H9 (cell line): ENCODE results near the gene UBASH3A. TPM values are rescaled to one million over a fixed set of nuclear protein-coding genes. Genes with fewer than 3 reads are reported as not detected.

Experiments
- DNase-seq: peaks from one replicate; pipeline ENCODE4 v3.0.0-alpha.2; 2017
- H2AFZ ChIP-seq: one replicate; pipeline ENCODE4 v1.6.1; 2013; ENCODE audit warnings: mild to moderate bottlenecking, low read length, control low read depth, moderate library complexity
- H2AK5ac ChIP-seq: 2 replicates; pipeline ENCODE4 v1.6.1; 2013; ENCODE audit warnings: low read length, control low read depth, mixed read lengths; ENCODE audit not compliant: insufficient read length
- H2BK120ac ChIP-seq: one replicate; pipeline ENCODE4 v1.6.1; 2013; ENCODE audit warnings: low read depth, mild to moderate bottlenecking, low read length, control low read depth, inconsistent platforms; ENCODE audit not compliant: poor library complexity, severe bottlenecking
- H2BK12ac ChIP-seq: 2 replicates; pipeline ENCODE4 v1.6.1; 2013; ENCODE audit warnings: low read length, control low read depth, mixed read lengths, low read depth; ENCODE audit not compliant: insufficient read length
- H2BK15ac ChIP-seq: 2 replicates; pipeline ENCODE4 v1.6.1; 2013; ENCODE audit warnings: low read depth, low read length, control low read depth
- H2BK20ac ChIP-seq: one replicate; pipeline ENCODE4 v1.6.1; 2013; ENCODE audit warnings: low read depth, mild to moderate bottlenecking, low read length, control low read depth, inconsistent platforms; ENCODE audit not compliant: poor library complexity, severe bottlenecking
- H2BK5ac ChIP-seq: 2 replicates; pipeline ENCODE4 v1.6.1; 2013; ENCODE audit warnings: low read length, control low read depth, mixed read lengths; ENCODE audit not compliant: insufficient read length
- H3K14ac ChIP-seq: 2 replicates; pipeline ENCODE4 v1.6.1; 2013; ENCODE audit warnings: low read length, control low read depth; ENCODE audit not compliant: insufficient read depth
- H3K18ac ChIP-seq: 2 replicates; pipeline ENCODE4 v1.6.1; 2013; ENCODE audit warnings: low read depth, mild to moderate bottlenecking, mixed read lengths, low read length, control low read depth; ENCODE audit not compliant: insufficient read length
- H3K23ac ChIP-seq: 2 replicates; pipeline ENCODE4 v1.6.1; 2013; ENCODE audit warnings: low read length, control low read depth, mixed read lengths, low read depth; ENCODE audit not compliant: insufficient read length
- H3K23me2 ChIP-seq: 2 replicates; pipeline ENCODE4 v1.6.1; 2013; ENCODE audit warnings: low read depth, mild to moderate bottlenecking, mixed read lengths, low read length, control low read depth; ENCODE audit not compliant: insufficient read length, poor library complexity, severe bottlenecking
- H3K27ac ChIP-seq: 2 replicates; pipeline ENCODE4 v1.5.1; 2013; ENCODE audit warnings: low read length, control low read depth, mixed read lengths, low read depth; ENCODE audit not compliant: insufficient read length
- H3K27me3 ChIP-seq: 2 replicates; pipeline ENCODE4 v1.6.1; 2013; ENCODE audit warnings: low read length, control low read depth, inconsistent platforms; ENCODE audit not compliant: insufficient read depth
- H3K4ac ChIP-seq: 2 replicates; pipeline ENCODE4 v1.6.1; 2013; ENCODE audit warnings: low read depth, mild to moderate bottlenecking, control low read depth, inconsistent platforms, low read length, moderate library complexity
- H3K4me1 ChIP-seq: 2 replicates; pipeline ENCODE4 v1.6.1; 2013; ENCODE audit warnings: low read length, control low read depth, inconsistent platforms; ENCODE audit not compliant: insufficient read depth
- H3K4me2 ChIP-seq: 2 replicates; pipeline ENCODE4 v1.6.1; 2013; ENCODE audit warnings: low read length, control low read depth, mixed read lengths; ENCODE audit not compliant: insufficient read length, insufficient read depth
- H3K56ac ChIP-seq: 2 replicates; pipeline ENCODE4 v1.6.1; 2013; ENCODE audit warnings: low read depth, mild to moderate bottlenecking, mixed read lengths, low read length, control low read depth; ENCODE audit not compliant: insufficient read length
- H3K79me1 ChIP-seq: 2 replicates; pipeline ENCODE4 v1.6.1; 2013; ENCODE audit warnings: low read depth, mild to moderate bottlenecking, moderate library complexity, low read length, control low read depth, inconsistent platforms; ENCODE audit not compliant: insufficient read depth, poor library complexity, severe bottlenecking
- H3K79me2 ChIP-seq: 2 replicates; pipeline ENCODE4 v1.6.1; 2013; ENCODE audit warnings: low read length, control low read depth, inconsistent platforms; ENCODE audit not compliant: insufficient read depth
- H3K9ac ChIP-seq: 2 replicates; pipeline ENCODE4 v1.6.1; 2013; ENCODE audit warnings: low read length, control low read depth, mixed read lengths; ENCODE audit not compliant: insufficient read length; ENCODE audit errors: extremely low read depth
- H3K9me3 ChIP-seq: one replicate; pipeline ENCODE4 v1.6.1; 2013; ENCODE audit warnings: low read depth, low read length, inconsistent platforms; ENCODE audit not compliant: control insufficient read depth
- H3T11ph ChIP-seq: one replicate; pipeline ENCODE4 v1.6.1; 2013; ENCODE audit warnings: mild to moderate bottlenecking, low read length, control low read depth, inconsistent platforms
- H4K20me1 ChIP-seq: one replicate; pipeline ENCODE4 v1.6.1; 2013; ENCODE audit not compliant: control insufficient read depth, insufficient read length, insufficient read depth
- H4K5ac ChIP-seq: 2 replicates; pipeline ENCODE4 v1.6.1; 2013; ENCODE audit warnings: low read depth, mild to moderate bottlenecking, mixed read lengths, low read length, control low read depth; ENCODE audit not compliant: insufficient read length
- H4K8ac ChIP-seq: replicated peaks from 2 replicates; pipeline ENCODE4 v1.6.1; 2013; ENCODE audit warnings: low read length, control low read depth, mixed read lengths, low read depth; ENCODE audit not compliant: insufficient read length
- H4K91ac ChIP-seq: 2 replicates; pipeline ENCODE4 v1.6.1; 2013; ENCODE audit warnings: low read depth, mild to moderate bottlenecking, moderate library complexity, mixed read lengths, low read length, control low read depth; ENCODE audit not compliant: insufficient read length
- H3K27ac Mint-ChIP-seq, 3 experiments: 2 replicates in 2 of 3; 3 replicates in 1 of 3; pipeline ENCODE4 v1.8.0; 2020 to 2021; ENCODE audit warnings: mixed read lengths in 3 of 3, mild to moderate bottlenecking in 1 of 3, moderate library complexity in 1 of 3
- H3K27me3 Mint-ChIP-seq: 2 replicates; pipeline ENCODE4 v1.8.0; 2021; ENCODE audit warnings: low read depth, mild to moderate bottlenecking, moderate library complexity, mixed read lengths
- H3K36me3 Mint-ChIP-seq, 3 experiments: 2 replicates in 2 of 3; 3 replicates in 1 of 3; pipeline ENCODE4 v1.8.0; 2020 to 2021; ENCODE audit warnings: low read depth in 3 of 3, mixed read lengths in 3 of 3; ENCODE audit not compliant: insufficient read depth in 1 of 3
- H3K4me1 Mint-ChIP-seq, 2 experiments: 2 replicates each; pipeline ENCODE4 v1.8.0; 2020; ENCODE audit warnings: mixed read lengths in 2 of 2
- H3K4me3 Mint-ChIP-seq, 2 experiments: 2 replicates in 1 of 2; 3 replicates in 1 of 2; pipeline ENCODE4 v1.8.0; 2020 to 2021; ENCODE audit warnings: mild to moderate bottlenecking in 2 of 2, mixed read lengths in 2 of 2, moderate library complexity in 1 of 2
- H3K9me3 Mint-ChIP-seq, 2 experiments: 2 replicates in 1 of 2; 3 replicates in 1 of 2; pipeline ENCODE4 v1.8.0; 2020; ENCODE audit warnings: mild to moderate bottlenecking in 2 of 2, mixed read lengths in 2 of 2, moderate library complexity in 1 of 2
- WGBS: extraction: QIAGEN DNeasy Blood & Tissue Kit; methylation state at CpG from one replicate; pipeline ENCODE4 v1.1.7; 2013; ENCODE audit warnings: missing lambda C conversion rate, low lambda C conversion rate, mixed read lengths; ENCODE audit not compliant: insufficient read length; ENCODE audit errors: extremely low coverage; 5-methylcytosine and 5-hydroxymethylcytosine counted together
- total RNA-seq: library from RNA; stranded (reverse); gene quantifications from 2 replicates; pipeline ENCODE4 v1.2.1, GENCODE V29; 2021
- TF ChIP-seq, protein P1 (sequence below): fragments of 200-600 bp; sonication (generic); conservative IDR thresholded peaks from 3 replicates; pipeline ENCODE4 v1.8.0; 2021; ENCODE audit warnings: antibody characterized with exemption, mild to moderate bottlenecking

UBASH3A gene
- total RNA-seq, 1 experiment from 2014 or later: not detected

DNA sequence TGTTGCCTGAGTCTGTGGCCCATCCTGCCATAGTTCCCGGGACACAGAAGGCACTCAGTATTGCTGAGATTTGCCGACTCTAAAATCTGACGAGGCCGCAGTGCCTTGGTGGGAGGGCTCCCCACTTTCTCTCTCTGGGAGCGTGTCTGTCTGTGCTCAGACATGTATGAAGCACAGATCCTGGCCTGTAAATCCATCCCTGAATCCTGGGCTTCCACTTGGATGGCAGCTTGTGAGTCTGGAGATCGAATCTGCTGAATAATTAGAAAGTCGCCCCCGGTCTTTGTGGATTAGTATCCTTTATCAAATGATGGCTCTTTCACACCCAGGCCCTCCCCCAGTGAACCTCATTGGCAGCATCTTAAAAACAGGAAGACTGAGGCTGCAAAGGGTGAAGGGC, 10.4 kb downstream of the UBASH3A start:
- no peak overlapping the region for H3T11ph ChIP-seq
- H3K23ac ChIP-seq: no peak overlapping the region
- H2BK12ac ChIP-seq: no peak overlapping the region
- H4K8ac ChIP-seq: no peak overlapping the region
- no peaks in the 10 kb centered on the region for H3K23me2 ChIP-seq
- no peaks in the 10 kb centered on the region for H3K9me3 ChIP-seq
- no peak overlapping the region for H3K56ac ChIP-seq
- peaks cover 4% of the 10 kb centered on the region for H3K27me3 Mint-ChIP-seq
- no peak overlapping the region for H3K18ac ChIP-seq
- H3K27me3 ChIP-seq: no peaks in the 10 kb centered on the region
- H3K79me2 ChIP-seq: no peaks in the 10 kb centered on the region
- WGBS: no CpG with 5 or more reads among the region's 8 CpGs
- H3K36me3 Mint-ChIP-seq: no peaks in the 10 kb centered on the region
- TF ChIP-seq, protein P1, sequence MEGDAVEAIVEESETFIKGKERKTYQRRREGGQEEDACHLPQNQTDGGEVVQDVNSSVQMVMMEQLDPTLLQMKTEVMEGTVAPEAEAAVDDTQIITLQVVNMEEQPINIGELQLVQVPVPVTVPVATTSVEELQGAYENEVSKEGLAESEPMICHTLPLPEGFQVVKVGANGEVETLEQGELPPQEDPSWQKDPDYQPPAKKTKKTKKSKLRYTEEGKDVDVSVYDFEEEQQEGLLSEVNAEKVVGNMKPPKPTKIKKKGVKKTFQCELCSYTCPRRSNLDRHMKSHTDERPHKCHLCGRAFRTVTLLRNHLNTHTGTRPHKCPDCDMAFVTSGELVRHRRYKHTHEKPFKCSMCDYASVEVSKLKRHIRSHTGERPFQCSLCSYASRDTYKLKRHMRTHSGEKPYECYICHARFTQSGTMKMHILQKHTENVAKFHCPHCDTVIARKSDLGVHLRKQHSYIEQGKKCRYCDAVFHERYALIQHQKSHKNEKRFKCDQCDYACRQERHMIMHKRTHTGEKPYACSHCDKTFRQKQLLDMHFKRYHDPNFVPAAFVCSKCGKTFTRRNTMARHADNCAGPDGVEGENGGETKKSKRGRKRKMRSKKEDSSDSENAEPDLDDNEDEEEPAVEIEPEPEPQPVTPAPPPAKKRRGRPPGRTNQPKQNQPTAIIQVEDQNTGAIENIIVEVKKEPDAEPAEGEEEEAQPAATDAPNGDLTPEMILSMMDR: no peak
- no peak overlapping the region for H3K4ac ChIP-seq
- no peak overlapping the region for H3K14ac ChIP-seq
- no peak for DNase-seq
- no peak overlapping the region for H3K9ac ChIP-seq
- no peaks in the 10 kb centered on the region for H3K79me1 ChIP-seq
- H3K4me2 ChIP-seq: no peak overlapping the region
- H4K91ac ChIP-seq: no peak overlapping the region
- H3K9me3 Mint-ChIP-seq: no peaks in the 10 kb centered on the region; a peak in 1 of 5 replicates
- no peaks in the 10 kb centered on the region for H4K20me1 ChIP-seq
- H3K27ac Mint-ChIP-seq: no peak overlapping the region
- no peak overlapping the region for H2BK5ac ChIP-seq
- no peak overlapping the region for H2BK120ac ChIP-seq
- no peak overlapping the region for H2AFZ ChIP-seq
- peaks cover 11 to 14% of the 10 kb centered on the region in 2 experiments for H3K4me1 Mint-ChIP-seq
- no peak overlapping the region for H4K5ac ChIP-seq
- no peak overlapping the region for H2BK15ac ChIP-seq
- H3K27ac ChIP-seq: no peak overlapping the region
- H3K4me1 ChIP-seq: no peaks in the 10 kb centered on the region
- no peak overlapping the region for H2AK5ac ChIP-seq
- no peak overlapping the region for H2BK20ac ChIP-seq
- no peak overlapping the region for H3K4me3 Mint-ChIP-seq
